COLO829 (cell line): Measurements from ENCODE around the gene TIMM8A.

ENCODE experiments used
- DNase-seq: peaks from one replicate; pipeline ENCODE4 v3.0.0; 2012; ENCODE audit warnings: low spot score

Gene TIMM8A

GRCh38 chrX:101348452-101349192, at the start of gene TIMM8A:
TIMM8A (minus strand) TSS chrX:101348742; CDS start chrX:101348664, 78 bp downstream.
- peak; percentile 80 for DNase-seq

GRCh38 chrX:101397779-101398178, 49.2 kb upstream of the TIMM8A start:
- DNase-seq, result no peak

- no peak for DNase-seq
Observed at GRCh38 chrX:101395789-101396188, 47.2 kb upstream of the TIMM8A start.

GRCh38 chrX:101394372-101394771, 45.8 kb upstream of the TIMM8A start:
- no peak for DNase-seq

- DNase-seq, result no peak
Observed at GRCh38 chrX:101393530-101394305, 45.2 kb upstream of the TIMM8A start.

GRCh38 chrX:101391831-101392230, 43.3 kb upstream of the TIMM8A start:
- DNase-seq, result no peak

GRCh38 chrX:101390664-101391525, 42.4 kb upstream of the TIMM8A start, which contains the start of gene RPL36A:
RPL36A (plus strand) TSS chrX:101391011; CDS start chrX:101391044, 33 bp downstream.
- peak; percentile 93 for DNase-seq

- DNase-seq, result no peak
Observed at GRCh38 chrX:101388604-101389003, 40.1 kb upstream of the TIMM8A start.

- no peak for DNase-seq
Observed at GRCh38 chrX:101386542-101386885, 38.0 kb upstream of the TIMM8A start.

GRCh38 chrX:101385795-101386541, 37.4 kb upstream of the TIMM8A start, which contains the start of gene BTK:
BTK (minus strand) TSS chrX:101386191; CDS start chrX:101375284, 10,907 bp downstream.
- DNase-seq, result no peak

GRCh38 chrX:101385026-101385684, 36.6 kb upstream of the TIMM8A start:
- no peak for DNase-seq

- DNase-seq, result no peak
Observed at GRCh38 chrX:101383679-101384205, 35.2 kb upstream of the TIMM8A start.

- no peak for DNase-seq
Observed at GRCh38 chrX:101377547-101377946, 29.0 kb upstream of the TIMM8A start.

- DNase-seq, result no peak
Observed at GRCh38 chrX:101370888-101371504, 22.5 kb upstream of the TIMM8A start.

- no peak for DNase-seq
Observed at GRCh38 chrX:101369687-101370086, 21.1 kb upstream of the TIMM8A start.

GRCh38 chrX:101368800-101369199, 20.3 kb upstream of the TIMM8A start:
- no peak for DNase-seq

GRCh38 chrX:101365301-101365795, 16.8 kb upstream of the TIMM8A start:
- DNase-seq, result no peak

- no peak for DNase-seq
Observed at GRCh38 chrX:101362757-101363156, 14.2 kb upstream of the TIMM8A start.

- no peak for DNase-seq
Observed at GRCh38 chrX:101362116-101362515, 13.6 kb upstream of the TIMM8A start.

GRCh38 chrX:101360390-101360789, 11.8 kb upstream of the TIMM8A start:
- DNase-seq, result no peak
